B cell (primary cell): Measurements from ENCODE around the gene RAB7B. TPM values are rescaled to one million over a fixed set of nuclear protein-coding genes. Genes with fewer than 3 reads are reported as not detected.
A peak's percentile ranks its signal among the peaks of the same experiment; 100 is the strongest.

ENCODE experiments used
- ATAC-seq: fragments of 200-7000 bp; cut with Tn5 transposase; one replicate; pipeline ENCODE4 v1.10.0; 2021; ENCODE audit warnings: low read depth, mild to moderate bottlenecking, moderate number of reproducible peaks, moderate library complexity
- CTCF ChIA-PET: fragments of 350-600 bp; sonication (Branson Sonifier 250); formaldehyde crosslinking; loops from one replicate; lab custom pipeline; 2021; ENCODE audit warnings: antibody characterized with exemption, inconsistent platforms; lab: Charles Lee
- POLR2A ChIA-PET: fragments of 350-600 bp; sonication (Branson Sonifier 250); formaldehyde crosslinking; loops from one replicate; lab custom pipeline; 2021; ENCODE audit warnings: antibody characterized with exemption; lab: Charles Lee
- DNase-seq: peaks from one replicate; pipeline ENCODE4 v3.0.0; 2013
- H2AFZ ChIP-seq: 2 replicates; pipeline ENCODE4 v1.6.1; 2012; ENCODE audit warnings: mild to moderate bottlenecking, low read depth, low read length; ENCODE audit not compliant: insufficient read depth, poor library complexity, severe bottlenecking
- H3K27ac ChIP-seq, 2 donors: 1 replicate in 1 of 2; 2 replicates in 1 of 2; pipeline ENCODE4 v1.5.1; 2012 to 2013; ENCODE audit warnings: low read length in 2 of 2, mild to moderate bottlenecking in 2 of 2, moderate library complexity in 1 of 2
- H3K27me3 ChIP-seq, 4 experiments: fragments of 200-600 bp in 1 of 4; sonication (generic) in 1 of 4; replicated peaks in 1 of 4; 1 replicate in 2 of 4; 2 replicates in 2 of 4; pipeline versions ENCODE4 v1.6.1 to v1.7.0; 2013 to 2016; ENCODE audit warnings: low read length in 3 of 4, mild to moderate bottlenecking in 2 of 4, mixed read lengths in 1 of 4, moderate library complexity in 1 of 4; ENCODE audit not compliant: insufficient read depth in 4 of 4, control insufficient read depth in 3 of 4; ENCODE audit errors: control extremely low read depth in 1 of 4
- H3K36me3 ChIP-seq, 2 experiments: replicated peaks in 1 of 2; 1 replicate in 1 of 2; 2 replicates in 1 of 2; pipeline versions ENCODE4 v1.6.1 to v1.7.1; 2013; ENCODE audit warnings: low read length in 1 of 2; ENCODE audit not compliant: insufficient read depth in 2 of 2, control insufficient read depth in 1 of 2; ENCODE audit errors: control extremely low read depth in 1 of 2, extremely low read depth in 1 of 2
- H3K4me1 ChIP-seq, 2 donors: fragments of 200-600 bp in 1 of 2; sonication (generic) in 1 of 2; 1 replicate in 1 of 2; 2 replicates in 1 of 2; pipeline versions ENCODE4 v1.5.1 to v1.6.1; 2013 to 2017; ENCODE audit warnings: low read length in 2 of 2; ENCODE audit not compliant: control insufficient read depth in 2 of 2, insufficient read depth in 2 of 2
- H3K4me2 ChIP-seq: replicated peaks from 2 replicates; pipeline ENCODE3; 2012; ENCODE audit warnings: mild to moderate bottlenecking, low read depth, low read length; ENCODE audit not compliant: poor library complexity, severe bottlenecking
- H3K4me3 ChIP-seq, 5 experiments: fragments of 200-600 bp in 1 of 5; sonication (generic) in 1 of 5; 1 replicate in 3 of 5; 2 replicates in 2 of 5; pipeline versions ENCODE4 v1.5.1 to v1.7.0; 2011 to 2016; ENCODE audit warnings: low read length in 4 of 5, mild to moderate bottlenecking in 4 of 5, low read depth in 2 of 5, control low read depth in 1 of 5, moderate library complexity in 1 of 5; ENCODE audit not compliant: insufficient read depth in 1 of 5; ENCODE audit errors: control extremely low read depth in 1 of 5, extremely low read depth in 1 of 5
- H3K79me2 ChIP-seq: fragments of 200-600 bp; sonication (generic); one replicate; pipeline ENCODE4 v1.6.0; 2016; ENCODE audit warnings: low read length; ENCODE audit not compliant: control insufficient read depth, insufficient read depth
- H3K9ac ChIP-seq: fragments of 200-600 bp; sonication (generic); 2 replicates; pipeline ENCODE4 v1.6.1; 2017; ENCODE audit warnings: mild to moderate bottlenecking, low read length, moderate library complexity
- H3K9me3 ChIP-seq, 3 donors: one replicate each; pipeline versions ENCODE4 v1.6.1 to v1.7.1; 2013; ENCODE audit warnings: low read length in 2 of 3; ENCODE audit not compliant: control insufficient read depth in 2 of 3, insufficient read depth in 1 of 3; ENCODE audit errors: control extremely low read depth in 1 of 3
- H4K20me1 ChIP-seq: 2 replicates; pipeline ENCODE4 v1.6.0; 2012; ENCODE audit warnings: mild to moderate bottlenecking, low read length; ENCODE audit not compliant: insufficient read depth, control insufficient read depth, poor library complexity, severe bottlenecking
- H3K27ac Mint-ChIP-seq: one replicate; pipeline ENCODE4 v1.8.0; 2021; ENCODE audit warnings: mixed read lengths
- H3K27me3 Mint-ChIP-seq: one replicate; pipeline ENCODE4 v1.8.0; 2021; ENCODE audit warnings: mixed read lengths
- H3K4me1 Mint-ChIP-seq: one replicate; pipeline ENCODE4 v1.8.0; 2021; ENCODE audit warnings: mixed read lengths
- H3K4me3 Mint-ChIP-seq: one replicate; pipeline ENCODE4 v1.8.0; 2021; ENCODE audit warnings: mixed read lengths
- H3K9me3 Mint-ChIP-seq: one replicate; pipeline ENCODE4 v1.8.0; 2022; ENCODE audit warnings: mixed read lengths; ENCODE audit not compliant: insufficient read depth
- EZH2 ChIP-seq: IDR thresholded peaks from 2 replicates; pipeline ENCODE4 v1.6.1; 2012; ENCODE audit warnings: borderline replicate concordance, low read depth, mild to moderate bottlenecking, moderate library complexity, low read length; ENCODE audit not compliant: insufficient read depth, poor library complexity, severe bottlenecking
- WGBS: methylation state at CpG from one replicate; pipeline ENCODE4 v1.1.5; 2013; ENCODE audit warnings: missing lambda C conversion rate; ENCODE audit not compliant: insufficient coverage; 5-methylcytosine and 5-hydroxymethylcytosine counted together
- intact Hi-C: fragments of 100-400 bp; cut with micrococcal nuclease; formaldehyde crosslinking; loops from one replicate; pipeline ENCODE4 v1.10.0; 2022
- polyA plus RNA-seq: library from polyadenylated mRNA; depleted of rRNA; stranded (reverse); fragments of >200 nt; gene quantifications from 2 replicates; pipeline ENCODE4 v1.2.3, GENCODE V29; 2012
- total RNA-seq, 2 donors: library from RNA; stranded (reverse); fragments of 120-200 nt in 1 of 2; gene quantifications; 1 replicate in 1 of 2; 2 replicates in 1 of 2; pipeline versions ENCODE4 v1.2.3 to v1.2.4, GENCODE V29; 2013 to 2022
- TF ChIP-seq, protein P1 (sequence below): fragments of 200-600 bp; IDR thresholded peaks from one replicate; pipeline ENCODE4 v1.8.0; 2022; ENCODE audit warnings: antibody characterized with exemption, mild to moderate bottlenecking

Gene RAB7B
- total and polyA plus RNA-seq, 2 donors (not counting 1 experiment from before 2014, with no cell fraction given), result not detected

DNA sequence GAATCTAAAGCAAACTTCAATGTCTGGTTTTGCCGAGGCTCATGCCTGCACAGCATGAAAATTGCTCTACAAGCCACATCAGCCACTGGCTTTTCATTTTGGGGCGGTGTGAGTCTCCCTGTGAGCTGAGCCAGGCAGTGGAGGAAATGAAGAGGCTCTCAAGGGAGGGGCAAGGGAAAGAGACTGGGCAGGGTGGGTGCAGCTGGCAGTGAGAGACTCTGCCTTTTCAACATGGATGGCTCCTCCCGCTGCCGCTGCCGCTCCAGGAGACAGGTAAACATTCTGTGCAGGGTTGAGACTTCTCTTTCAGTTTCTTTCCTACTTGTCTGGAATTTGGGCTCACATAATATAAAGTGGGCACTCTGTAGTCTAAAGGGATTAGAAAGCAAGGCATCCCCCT lies 31.8 kb upstream of the RAB7B start:
- no peaks in the 10 kb centered on the region for H3K27me3 ChIP-seq
- 0% methylated on average over 1 of the region's 5 CpGs for WGBS
- no peaks in the 10 kb centered on the region for H3K36me3 ChIP-seq
- peak overlapping the region; percentile 71 to 82 for H3K27ac ChIP-seq
- peaks cover 78 to 84% of the 10 kb centered on the region in 2 donors for H3K4me1 ChIP-seq
- ChIA-PET POLR2A (interaction anchor here (0.7 to 2.1 kb wide), 4 partner anchors 11 to 45 kb away, joined by 3 to 7 read pairs (median 4); no protein-coding TSS in a partner anchor), CTCF (interaction anchor here (0.7 to 15.2 kb wide), 9 partner anchors 9 to 71 kb away, joined by 3 to 682 read pairs (median 6); no protein-coding TSS in a partner anchor)
- peaks cover 84% of the 10 kb centered on the region for H3K4me1 Mint-ChIP-seq
- H3K9me3 ChIP-seq, result no peaks in the 10 kb centered on the region
- H3K9ac ChIP-seq, result peak overlapping the region; percentile 73
- peak overlapping the region; percentile 75 for H3K4me2 ChIP-seq
- peak overlapping the region; percentile 43 to 76 (median 65) for H3K4me3 ChIP-seq
- peaks cover 88% of the 10 kb centered on the region for H3K79me2 ChIP-seq
- peak overlapping the region; percentile 98 for H3K4me3 Mint-ChIP-seq
- TF ChIP-seq EZH2, result no peak
- TF ChIP-seq, protein P1, sequence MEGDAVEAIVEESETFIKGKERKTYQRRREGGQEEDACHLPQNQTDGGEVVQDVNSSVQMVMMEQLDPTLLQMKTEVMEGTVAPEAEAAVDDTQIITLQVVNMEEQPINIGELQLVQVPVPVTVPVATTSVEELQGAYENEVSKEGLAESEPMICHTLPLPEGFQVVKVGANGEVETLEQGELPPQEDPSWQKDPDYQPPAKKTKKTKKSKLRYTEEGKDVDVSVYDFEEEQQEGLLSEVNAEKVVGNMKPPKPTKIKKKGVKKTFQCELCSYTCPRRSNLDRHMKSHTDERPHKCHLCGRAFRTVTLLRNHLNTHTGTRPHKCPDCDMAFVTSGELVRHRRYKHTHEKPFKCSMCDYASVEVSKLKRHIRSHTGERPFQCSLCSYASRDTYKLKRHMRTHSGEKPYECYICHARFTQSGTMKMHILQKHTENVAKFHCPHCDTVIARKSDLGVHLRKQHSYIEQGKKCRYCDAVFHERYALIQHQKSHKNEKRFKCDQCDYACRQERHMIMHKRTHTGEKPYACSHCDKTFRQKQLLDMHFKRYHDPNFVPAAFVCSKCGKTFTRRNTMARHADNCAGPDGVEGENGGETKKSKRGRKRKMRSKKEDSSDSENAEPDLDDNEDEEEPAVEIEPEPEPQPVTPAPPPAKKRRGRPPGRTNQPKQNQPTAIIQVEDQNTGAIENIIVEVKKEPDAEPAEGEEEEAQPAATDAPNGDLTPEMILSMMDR, result no peak
- H3K27me3 Mint-ChIP-seq, result no peaks in the 10 kb centered on the region
- peak overlapping the region; percentile 97 for H3K27ac Mint-ChIP-seq
- no peaks in the 10 kb centered on the region for H4K20me1 ChIP-seq
- no peak for DNase-seq
- intact Hi-C loops, result loop anchor here (1.0 to 2.0 kb wide), 2 partner anchors 22 to 31 kb away; no protein-coding TSS in a partner anchor
- peak; percentile 60 for ATAC-seq
- no peaks in the 10 kb centered on the region for H3K9me3 Mint-ChIP-seq
- H2AFZ ChIP-seq, result peak overlapping the region; percentile 75

DNA sequence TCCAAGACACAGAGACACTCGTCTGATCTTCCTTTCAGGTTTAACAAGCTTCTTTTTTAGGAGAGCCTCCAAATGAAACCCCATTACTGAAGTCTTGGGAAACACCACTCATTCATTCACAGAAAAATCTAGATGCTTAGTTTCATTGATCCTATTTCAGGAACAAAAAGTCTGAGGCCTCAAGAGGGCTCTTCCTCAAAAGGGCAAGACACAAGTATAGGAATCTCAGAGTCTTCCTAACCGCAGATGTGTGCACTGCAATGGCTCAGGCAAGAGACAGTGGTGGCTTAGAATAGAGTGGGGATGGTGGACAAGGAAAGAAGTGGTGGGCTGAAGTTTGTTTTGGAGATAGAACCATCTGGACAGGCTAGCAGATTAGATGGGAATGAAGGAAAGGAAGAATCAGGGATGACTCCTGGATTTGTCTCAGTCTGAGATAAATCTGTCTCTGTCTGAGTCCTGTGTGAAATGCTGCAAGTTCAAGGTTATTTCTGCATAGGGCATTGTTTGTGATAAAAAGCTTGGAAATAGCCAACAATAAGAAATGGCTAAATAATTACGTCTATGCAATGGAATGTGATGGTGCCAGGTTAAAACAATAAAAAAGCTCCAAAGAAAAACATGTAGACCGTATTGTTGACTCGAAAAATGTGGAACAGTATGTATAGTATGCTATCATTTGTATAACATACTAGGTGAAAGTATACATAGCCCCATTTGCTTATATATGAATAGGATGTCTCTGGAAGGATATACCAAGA lies 29.4 kb upstream of the RAB7B start:
- peak overlapping the region; percentile 6 for H3K4me3 Mint-ChIP-seq
- H3K4me2 ChIP-seq, result no peak overlapping the region
- H3K4me1 Mint-ChIP-seq, result peaks cover 61% of the 10 kb centered on the region

More for the DNA sequence above, 29.4 kb upstream of the RAB7B start:
- H4K20me1 ChIP-seq, result no peaks in the 10 kb centered on the region
- peak overlapping the region in 1 of 2 donors; percentile 82 for H3K27ac ChIP-seq
- no peaks in the 10 kb centered on the region for H3K9me3 Mint-ChIP-seq
- H2AFZ ChIP-seq, result no peak overlapping the region
- ChIA-PET CTCF (interaction anchor here (0.8 to 15.2 kb wide), 12 partner anchors 13 to 240 kb away, joined by 3 to 682 read pairs (median 18); no protein-coding TSS in a partner anchor), POLR2A (interaction anchor here (1.0 to 2.7 kb wide), 3 partner anchors 18 to 73 kb away, joined by 3 to 15 read pairs (median 4); no protein-coding TSS in a partner anchor)
- H3K4me1 ChIP-seq, result peaks cover 55 to 60% of the 10 kb centered on the region in 2 donors
- DNase-seq (no peak), ATAC-seq (no peak)
- H3K27ac Mint-ChIP-seq, result peak overlapping the region; percentile 97
- no peaks in the 10 kb centered on the region for H3K36me3 ChIP-seq
- H3K9ac ChIP-seq, result no peak overlapping the region
- H3K27me3 Mint-ChIP-seq, result no peaks in the 10 kb centered on the region
- no peaks in the 10 kb centered on the region for H3K9me3 ChIP-seq
- H3K4me3 ChIP-seq, result no peak overlapping the region
- H3K27me3 ChIP-seq, result no peaks in the 10 kb centered on the region
- 93% methylated on average over 2 of the region's 5 CpGs for WGBS
- no peak for TF ChIP-seq EZH2
- TF ChIP-seq, protein P1, result no peak
- intact Hi-C loops, result loop anchor here (5.0 kb wide), 1 partner anchor 440 kb away; the partner anchor contains the start of gene IKBKE
- peaks cover 64% of the 10 kb centered on the region for H3K79me2 ChIP-seq
